Fibroblast of skin of left quadriceps (primary cell): Measurements from ENCODE around the gene DLG2.

ENCODE experiments used
- DNase-seq, 2 experiments: peaks; one replicate each; pipeline ENCODE4 v3.0.0-alpha.2; 2013; ENCODE audit warnings: low read depth in 2 of 2

DLG2 gene

GRCh38 chr11:83648610-83649527 is 1978.3 kb downstream of the DLG2 start:
- no peak for DNase-seq

- no peak for DNase-seq
These were observed 1981.6 kb downstream of the DLG2 start for GRCh38 chr11:83645561-83645960.

- no peak for DNase-seq
These were observed 1984.0 kb downstream of the DLG2 start for GRCh38 chr11:83643115-83643514.

GRCh38 chr11:83642500-83642899 is 1984.6 kb downstream of the DLG2 start:
- DNase-seq = no peak

GRCh38 chr11:83641511-83641910 is 1985.6 kb downstream of the DLG2 start:
- peak; percentile 70 to 75 for DNase-seq

GRCh38 chr11:83639995-83640758 is 1987.0 kb downstream of the DLG2 start:
- DNase-seq = no peak

GRCh38 chr11:83635166-83635565 is 1992.0 kb downstream of the DLG2 start:
- DNase-seq = no peak

GRCh38 chr11:83630211-83630610 is 1996.9 kb downstream of the DLG2 start:
- DNase-seq = no peak

GRCh38 chr11:83629775-83630174 is 1997.4 kb downstream of the DLG2 start:
- DNase-seq = no peak

- DNase-seq = no peak
These were observed 1998.4 kb downstream of the DLG2 start for GRCh38 chr11:83628622-83629355.

GRCh38 chr11:83625336-83625735 is 2001.8 kb downstream of the DLG2 start:
- DNase-seq = no peak

- no peak for DNase-seq
These were observed 2009.5 kb downstream of the DLG2 start for GRCh38 chr11:83617671-83618070.

- no peak for DNase-seq
These were observed 2013.4 kb downstream of the DLG2 start for GRCh38 chr11:83613767-83614121.

- DNase-seq = no peak
These were observed 2014.0 kb downstream of the DLG2 start for GRCh38 chr11:83612891-83613766.

GRCh38 chr11:83611600-83611999 is 2015.5 kb downstream of the DLG2 start:
- DNase-seq = no peak

- DNase-seq = no peak
These were observed 2016.1 kb downstream of the DLG2 start for GRCh38 chr11:83611031-83611430.

GRCh38 chr11:83609191-83609590 is 2018.0 kb downstream of the DLG2 start:
- no peak for DNase-seq

- no peak for DNase-seq
These were observed 2018.6 kb downstream of the DLG2 start for GRCh38 chr11:83608571-83608970.

GRCh38 chr11:83601914-83602527 is 2025.1 kb downstream of the DLG2 start:
- peak; percentile 10 to 16 for DNase-seq

GRCh38 chr11:83601201-83601913 is 2025.8 kb downstream of the DLG2 start:
- DNase-seq = no peak
